Kidney (tissue), 14 donors: Measurements from ENCODE around the gene CCSER2. TPM values are rescaled to one million over a fixed set of nuclear protein-coding genes. Genes with fewer than 3 reads are reported as not detected.

ENCODE experiments used
- DNase-seq, 5 donors: peaks; one replicate each; pipeline ENCODE4 v3.0.0-alpha.2; 2013 to 2020
- FAIRE-seq: peaks from 2 replicates; lab custom pipeline; 2012; peaks lifted over from hg19 to GRCh38; lab: Jason Lieb, UNC
- H3K27ac ChIP-seq, 2 donors: one replicate each; pipeline ENCODE4 v1.7.0; 2013; ENCODE audit warnings: low read depth in 2 of 2, low read length in 2 of 2, inconsistent platforms in 1 of 2
- H3K27me3 ChIP-seq: one replicate; pipeline ENCODE4 v1.7.1; 2013; ENCODE audit warnings: low read length, inconsistent platforms; ENCODE audit not compliant: control insufficient read depth, insufficient read depth
- H3K36me3 ChIP-seq, 3 donors: one replicate each; pipeline versions ENCODE4 v1.7.0 to v1.7.1; 2013; ENCODE audit warnings: low read length in 3 of 3, control low read depth in 1 of 3, inconsistent platforms in 1 of 3; ENCODE audit not compliant: insufficient read depth in 3 of 3, control insufficient read depth in 2 of 3
- H3K4me1 ChIP-seq, 3 donors: one replicate each; pipeline versions ENCODE4 v1.7.0 to v1.7.1; 2013; ENCODE audit warnings: low read length in 3 of 3, inconsistent platforms in 1 of 3, low read depth in 1 of 3; ENCODE audit not compliant: control insufficient read depth in 2 of 3, insufficient read depth in 2 of 3
- H3K4me3 ChIP-seq, 3 donors: one replicate each; pipeline versions ENCODE4 v1.7.0 to v1.8.1; 2013; ENCODE audit warnings: low read length in 3 of 3, control low read depth in 1 of 3, inconsistent platforms in 1 of 3
- H3K9ac ChIP-seq, 3 donors: one replicate each; pipeline versions ENCODE4 v1.7.0 to v1.7.1; 2013; ENCODE audit warnings: low read length in 3 of 3, control low read depth in 1 of 3, inconsistent platforms in 1 of 3
- H3K9me3 ChIP-seq, 3 donors: one replicate each; pipeline versions ENCODE4 v1.7.0 to v1.7.1; 2013; ENCODE audit warnings: low read length in 3 of 3, control low read depth in 1 of 3, inconsistent platforms in 1 of 3; ENCODE audit not compliant: control insufficient read depth in 2 of 3, insufficient read depth in 1 of 3
- CTCF ChIP-seq: IDR thresholded peaks from 3 replicates; pipeline ENCODE4 v1.5.1; 2012; ENCODE audit warnings: mild to moderate bottlenecking, moderate library complexity, borderline replicate concordance; ENCODE audit not compliant: insufficient read depth; ENCODE audit errors: extremely low read depth
- intact Hi-C: fragments of 100-400 bp; cut with DNase I; formaldehyde crosslinking; loops from one replicate; pipeline ENCODE4 v1.11.1; 2022
- polyA plus RNA-seq: library from polyadenylated mRNA; stranded (reverse); fragments of 350-450 nt; fragmentation: Illumina TruSeq; extraction: RNeasy Lipid Tissue Mini Kit (QIAGEN cat#74804); gene quantifications from one replicate; pipeline ENCODE4 v1.2.3, GENCODE V29; 2014; ENCODE audit warnings: low read depth, low replicate concordance; ENCODE audit not compliant: insufficient read depth
- total RNA-seq: library from RNA; stranded (reverse); fragmentation: NEBNext Ultra II Directional; extraction: Animal tissue kit (Norgen Biotek cat#: 25700); gene quantifications from one replicate; pipeline ENCODE4 v1.2.1, GENCODE V29; 2021
- donor health status: control.
- donor health status: control.
- donor health status: control.
- donor health status: control.
- donor health status: control.
- donor health status: DM: yes; HTN: yes; CAD: no.
- donor health status: Normal renal cell carcinoma (clear cell type).

The CCSER2 gene
- total and polyA plus RNA-seq, 2 donors from 2014 or later = 12.6 to 46.4 TPM

- H3K9ac ChIP-seq = no peak overlapping the region
- H3K4me3 ChIP-seq = no peak overlapping the region
- no peaks in the 10 kb centered on the region for H3K9me3 ChIP-seq
- TF ChIP-seq CTCF = no peak
- intact Hi-C loops = no loop called here
- H3K36me3 ChIP-seq = no peaks in the 10 kb centered on the region
- no peak for FAIRE-seq
- no peak for DNase-seq
- peaks cover 0 to 5% (median 0%) of the 10 kb centered on the region in 3 donors for H3K4me1 ChIP-seq
- no peaks in the 10 kb centered on the region for H3K27me3 ChIP-seq
- no peak overlapping the region for H3K27ac ChIP-seq
Measured at GRCh38 chr10:84353052-84353803, 24.8 kb downstream of the CCSER2 start.

- no peaks in the 10 kb centered on the region for H3K36me3 ChIP-seq
- no peaks in the 10 kb centered on the region for H3K9me3 ChIP-seq
- H3K4me3 ChIP-seq = no peak overlapping the region
- intact Hi-C loops = no loop called here
- H3K9ac ChIP-seq = no peak overlapping the region
- peaks cover 0 to 11% (median 0%) of the 10 kb centered on the region in 3 donors for H3K4me1 ChIP-seq
- FAIRE-seq (no peak), DNase-seq (no peak)
- H3K27me3 ChIP-seq = no peaks in the 10 kb centered on the region
- H3K27ac ChIP-seq = no peak overlapping the region
- TF ChIP-seq CTCF = no peak
Measured at GRCh38 chr10:84354623-84355022, 26.2 kb downstream of the CCSER2 start.

GRCh38 chr10:84355106-84355505 is 26.7 kb downstream of the CCSER2 start:
- Histone ChIP-seq H3K27ac (no peak overlapping the region), H3K36me3 (no peaks in the 10 kb centered on the region), H3K4me3 (no peak overlapping the region), H3K9me3 (no peaks in the 10 kb centered on the region), H3K27me3 (no peaks in the 10 kb centered on the region), H3K9ac (no peak overlapping the region), H3K4me1 (peaks cover 0 to 11% (median 0%) of the 10 kb centered on the region in 3 donors)
- no peak for FAIRE-seq
- intact Hi-C loops = no loop called here
- no peak for DNase-seq
- no peak for TF ChIP-seq CTCF
